GM19351 (cell line): ENCODE measurements around the gene TTLL5.

Source experiments
- ATAC-seq: cut with Tn5 transposase; IDR thresholded peaks from one replicate; pipeline ENCODE4 v1.9.1; 2021; ENCODE audit warnings: mild to moderate bottlenecking, moderate library complexity; ENCODE audit not compliant: unreplicated experiment

Gene TTLL5

DNA sequence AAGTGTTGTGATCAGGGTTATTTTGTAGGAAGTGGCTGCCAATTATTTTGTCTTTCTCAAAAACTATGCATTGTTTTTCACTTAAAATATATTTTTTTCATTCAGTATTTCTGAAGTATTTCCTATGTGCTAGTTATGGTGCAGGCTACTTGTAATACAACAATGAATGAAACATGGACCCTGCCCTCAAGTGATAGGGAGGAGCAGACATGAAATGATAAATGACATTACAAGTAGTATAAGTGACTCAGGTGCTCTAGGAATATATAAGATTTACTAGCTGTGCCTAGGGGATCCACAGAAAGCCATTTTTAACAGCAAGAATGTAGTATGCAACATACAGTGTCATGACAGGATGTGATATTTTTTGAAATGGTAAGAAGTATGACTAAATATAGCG lies 65.3 kb downstream of the TTLL5 start:
- ATAC-seq, result no peak

DNA sequence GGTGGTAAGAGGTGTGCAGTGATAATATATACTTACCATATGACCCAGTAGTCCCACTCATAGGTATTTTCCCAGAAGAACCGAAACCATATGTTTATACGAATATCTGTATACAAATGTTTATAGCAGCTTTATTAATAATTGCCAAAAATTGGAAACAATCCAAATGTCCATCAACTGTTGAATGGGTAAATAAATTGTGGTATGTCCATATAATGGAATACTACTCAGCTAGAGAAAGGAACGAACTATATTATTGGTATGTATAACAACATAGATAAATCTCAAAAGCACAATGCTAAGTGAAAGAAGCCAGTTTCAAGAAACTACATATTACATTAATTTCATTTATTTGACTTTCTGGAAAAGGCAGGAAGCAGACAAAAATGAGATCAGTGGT lies 66.1 kb downstream of the TTLL5 start:
- no peak for ATAC-seq

DNA sequence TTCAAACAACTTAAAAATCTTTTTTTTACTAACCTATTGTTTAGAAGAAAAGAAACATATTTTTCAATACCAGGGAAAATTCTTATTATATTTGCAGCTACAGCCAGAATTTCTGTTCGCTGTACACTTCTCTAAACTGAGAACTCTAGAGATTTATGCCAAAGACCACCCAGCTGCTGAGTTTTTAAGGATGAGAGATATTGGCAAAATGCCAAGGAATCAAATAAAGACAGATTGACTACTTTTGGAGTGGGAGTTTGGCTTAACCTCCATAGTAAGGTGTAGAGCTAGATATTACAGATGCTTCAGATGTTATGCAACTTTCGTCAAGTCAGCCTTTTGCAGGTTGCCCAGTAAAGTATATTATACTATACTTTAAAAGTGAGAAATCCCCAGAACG lies 71.8 kb downstream of the TTLL5 start:
- ATAC-seq, result no peak

DNA sequence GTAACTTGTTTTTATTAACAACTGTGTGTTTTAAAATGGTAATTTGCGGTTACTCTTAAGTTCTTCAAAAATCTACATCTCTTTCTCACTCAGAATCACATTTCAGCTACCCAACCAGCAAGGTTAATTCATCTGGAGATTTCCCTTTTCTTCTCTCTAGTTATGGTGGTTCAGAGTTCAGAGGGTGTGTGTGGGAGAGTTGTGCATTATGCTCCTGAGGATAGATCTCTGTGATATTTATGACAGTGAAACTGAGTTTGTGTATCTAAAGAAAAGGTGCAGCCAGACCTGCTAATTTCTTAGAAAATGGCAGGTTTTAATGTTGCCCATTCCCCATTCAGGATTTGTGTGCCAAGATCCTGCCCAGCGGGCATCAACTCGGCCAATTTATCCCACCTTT lies 73.8 kb downstream of the TTLL5 start:
- no peak for ATAC-seq

DNA sequence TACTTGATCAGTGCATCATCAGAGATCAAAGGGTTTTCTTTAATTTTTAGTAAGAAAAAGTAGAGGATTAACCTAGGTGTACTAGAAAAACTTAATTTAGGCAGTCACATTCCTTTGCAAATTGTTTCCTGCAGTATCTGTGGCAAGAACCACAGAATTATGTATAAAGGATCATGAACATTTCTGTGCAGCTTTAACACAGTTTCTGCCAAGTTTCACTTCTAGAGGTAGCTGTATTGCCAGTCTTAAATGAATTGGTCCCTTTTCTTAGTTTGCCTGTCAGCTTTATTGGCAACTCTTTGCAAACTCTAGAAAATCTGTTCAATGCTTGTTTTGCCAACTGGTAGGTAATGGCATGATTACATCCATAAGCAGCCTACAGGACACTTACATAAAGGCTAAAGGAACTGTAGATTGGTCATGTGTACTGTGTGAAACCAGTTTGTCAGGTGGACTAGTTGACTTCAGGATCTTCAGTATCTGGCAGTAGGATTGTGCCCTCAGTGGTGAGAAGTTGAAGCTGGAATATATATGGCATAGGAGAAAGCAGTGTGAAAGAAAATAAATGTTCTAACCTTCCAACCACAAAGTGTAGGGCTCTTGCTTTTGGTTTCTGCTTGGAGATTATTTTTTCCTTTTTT lies 75.9 kb downstream of the TTLL5 start:
- no peak for ATAC-seq

DNA sequence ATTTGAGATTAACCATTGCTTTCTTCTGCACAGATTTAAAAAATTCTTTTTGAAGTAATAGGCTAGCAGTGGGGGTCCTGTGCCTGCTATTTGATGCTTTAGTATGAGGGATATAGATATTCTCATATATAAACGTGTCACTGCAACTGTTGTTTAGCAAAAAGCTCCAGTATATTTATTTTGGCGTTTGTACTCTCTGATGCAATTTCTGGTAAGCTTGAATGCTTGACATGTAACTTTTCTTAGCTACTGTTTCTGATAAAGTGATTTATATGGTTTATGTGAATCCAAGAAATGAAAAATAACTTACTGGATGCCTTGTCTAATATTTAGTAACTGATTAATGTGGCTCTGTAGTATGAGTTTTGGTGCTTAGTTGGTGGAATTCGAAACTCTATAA lies 77.1 kb downstream of the TTLL5 start:
- ATAC-seq, result no peak

DNA sequence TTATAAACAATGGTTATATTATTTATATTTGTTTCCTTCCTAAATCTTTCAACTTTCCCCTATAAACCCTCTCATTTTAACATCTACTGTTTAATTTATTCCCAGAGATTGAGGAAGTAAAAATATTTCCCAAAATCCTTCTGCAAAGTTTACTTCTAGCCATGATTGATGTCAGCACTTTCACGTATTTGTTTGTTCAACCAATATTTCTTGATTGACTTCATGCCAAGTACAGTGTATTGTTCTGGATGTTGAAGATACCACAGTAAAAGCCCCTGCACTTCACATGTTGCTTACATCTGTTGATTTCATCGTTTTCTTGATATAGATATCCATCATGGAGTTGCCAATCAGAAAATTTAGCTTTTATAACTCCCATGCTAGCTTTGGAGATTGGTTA lies 81.8 kb downstream of the TTLL5 start:
- ATAC-seq, result no peak

DNA sequence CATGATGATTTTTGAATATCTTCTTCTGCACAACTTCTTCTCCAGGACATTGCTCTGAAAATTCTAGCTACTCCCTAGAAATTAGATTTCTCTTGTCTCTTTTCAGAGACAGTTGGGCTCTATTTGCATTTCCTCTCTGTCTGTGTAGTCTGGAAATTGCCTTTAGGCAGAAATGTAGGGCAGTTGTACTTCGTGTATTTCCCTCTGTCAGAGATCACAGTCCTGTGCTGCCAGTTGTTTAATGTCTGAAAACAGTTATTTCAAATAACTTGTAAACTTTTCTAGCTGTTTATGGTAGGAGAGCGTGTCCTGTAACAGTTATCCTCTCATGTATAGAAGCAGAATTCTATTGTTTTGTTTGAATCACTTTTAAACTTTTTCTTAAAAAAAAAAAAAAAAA lies 86.9 kb downstream of the TTLL5 start:
- ATAC-seq, result no peak

DNA sequence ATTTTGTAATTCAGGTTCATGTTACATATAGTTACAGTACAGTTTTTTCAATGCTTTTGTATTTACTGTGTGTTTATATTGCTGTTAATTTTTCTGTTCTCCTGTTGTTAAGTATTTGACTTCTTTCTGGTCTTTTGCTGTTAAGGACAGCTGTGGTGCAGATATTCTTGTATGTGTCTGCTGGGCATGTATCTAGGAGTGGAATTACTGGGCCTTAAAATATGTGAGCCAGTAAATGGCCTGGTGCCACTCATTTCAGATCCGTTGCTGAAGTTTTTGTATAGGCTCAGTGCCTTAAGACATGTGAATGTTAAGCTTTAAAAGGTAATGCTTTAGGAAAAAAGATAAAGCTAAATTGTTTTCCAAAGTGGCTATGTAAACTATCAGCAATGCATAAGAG lies 87.3 kb downstream of the TTLL5 start:
- ATAC-seq, result no peak

DNA sequence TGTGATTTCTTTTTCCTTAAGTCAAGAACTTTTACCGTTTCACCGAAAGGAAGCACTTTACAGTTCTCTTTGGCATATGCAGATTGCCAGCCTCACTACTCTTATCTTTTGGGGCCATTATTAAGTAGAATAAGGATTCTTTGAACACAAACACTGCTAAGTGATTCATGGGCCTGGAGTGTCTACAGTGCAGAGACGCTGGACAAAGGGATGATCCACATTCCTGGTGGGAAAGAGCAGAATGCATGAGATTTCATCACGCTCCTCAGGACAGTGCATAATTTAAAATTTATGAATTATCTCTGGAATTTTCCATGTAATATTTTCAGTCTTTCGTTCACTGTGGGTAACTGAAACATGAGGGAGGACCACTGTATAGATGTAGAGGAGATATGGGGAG lies 90.2 kb downstream of the TTLL5 start:
- no peak for ATAC-seq

DNA sequence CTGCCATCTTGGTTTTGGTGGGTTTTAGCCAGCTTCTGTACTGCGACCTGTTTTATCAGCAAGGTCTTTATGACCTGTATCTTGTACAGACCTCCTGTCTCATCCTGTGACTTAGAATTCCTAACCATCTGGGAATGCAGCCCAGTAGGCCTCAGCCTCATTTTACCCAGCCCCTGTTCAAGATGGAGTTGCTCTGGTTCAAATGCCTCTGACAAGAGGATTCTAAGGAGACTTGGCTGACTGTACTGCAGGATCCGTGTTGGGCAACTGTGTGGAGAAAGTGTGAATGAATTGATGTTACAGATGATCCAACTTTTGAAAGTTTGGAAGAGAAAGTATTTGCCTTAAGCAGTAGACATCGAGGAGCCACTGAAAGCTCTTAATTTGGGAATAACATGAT lies 91.0 kb downstream of the TTLL5 start:
- ATAC-seq, result no peak

DNA sequence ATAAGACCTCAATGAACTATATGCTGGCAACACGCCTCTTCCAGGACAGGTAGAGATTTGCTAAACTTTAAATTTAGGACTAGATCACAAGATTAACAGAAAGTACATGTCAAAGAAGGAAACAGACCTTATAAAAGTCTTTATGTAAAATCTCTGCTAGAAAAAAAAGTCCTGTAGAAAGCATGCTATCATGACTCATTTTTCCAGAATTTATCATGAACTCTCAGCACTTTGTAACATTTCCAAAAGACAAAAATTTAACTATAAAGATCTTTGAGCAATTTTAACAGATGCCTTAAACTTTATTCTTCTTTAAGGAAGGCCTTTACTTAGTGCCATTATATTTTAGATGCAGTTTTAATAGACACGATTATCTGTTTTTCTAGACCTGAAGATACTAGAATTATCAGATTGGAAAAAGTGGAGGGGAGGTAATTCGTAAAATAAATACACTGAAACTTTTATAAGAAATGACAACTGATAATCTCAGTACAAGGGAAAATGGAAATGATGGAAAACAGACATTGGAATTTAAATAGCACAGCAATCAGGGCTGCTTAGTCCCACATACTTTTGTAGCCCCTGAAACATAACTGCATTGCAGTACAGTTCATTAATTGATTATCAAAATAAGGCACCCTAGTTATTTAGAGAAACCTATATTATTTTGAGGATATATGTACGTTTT lies 92.0 kb downstream of the TTLL5 start:
- no peak for ATAC-seq

DNA sequence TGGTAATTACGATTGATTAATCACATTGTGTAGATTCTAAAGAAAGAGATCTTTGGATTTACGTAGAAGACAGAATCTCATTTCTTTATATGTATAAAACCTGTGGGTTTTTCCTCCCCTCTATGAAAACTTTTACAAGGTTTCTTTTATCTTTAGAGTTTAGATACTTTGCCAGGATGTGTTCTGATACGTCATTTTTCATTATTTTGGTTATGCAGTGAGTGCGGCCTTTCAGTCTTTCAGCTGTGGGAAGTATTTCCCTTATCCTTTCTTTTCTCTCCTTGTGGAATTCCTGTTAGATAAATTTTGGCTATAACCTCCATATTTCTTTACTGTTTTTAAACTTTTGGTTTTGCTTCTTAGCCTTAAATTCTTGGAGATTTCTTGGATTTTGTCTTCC lies 92.7 kb downstream of the TTLL5 start:
- ATAC-seq, result no peak

DNA sequence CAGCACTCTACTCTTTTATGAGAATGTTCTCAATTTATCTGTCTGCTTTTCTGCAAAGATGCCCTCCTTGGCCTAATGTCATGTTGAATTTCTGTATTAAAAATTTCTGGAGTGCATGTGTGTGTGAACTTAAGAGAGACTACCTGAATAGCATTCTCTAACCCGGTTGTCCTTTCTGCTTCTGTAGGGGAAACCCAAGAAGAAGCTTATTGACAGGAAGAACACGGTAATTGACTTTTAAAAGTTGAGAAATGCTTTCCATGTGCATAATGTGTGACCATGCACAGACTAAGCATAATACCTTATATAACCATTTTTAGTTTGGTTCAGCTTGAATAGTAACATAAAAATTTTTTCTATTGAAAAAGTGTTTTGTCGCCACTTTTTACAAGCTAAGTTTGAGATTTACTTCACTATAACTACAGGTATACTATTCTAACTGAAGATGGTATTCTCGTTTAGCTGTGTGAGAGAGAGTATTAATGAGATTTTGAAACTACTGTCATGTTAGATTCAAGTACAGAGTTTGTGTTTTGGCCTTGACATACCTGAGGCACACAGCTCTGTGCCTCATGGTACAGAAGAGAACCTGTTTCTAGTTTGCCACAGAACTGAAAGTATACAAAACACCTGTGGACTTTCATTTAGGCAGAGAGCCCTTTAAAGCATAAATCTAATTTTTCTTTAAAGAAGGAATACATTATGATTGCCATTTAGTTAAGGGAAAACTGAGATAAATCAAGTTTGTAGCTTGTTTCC lies 96.8 kb downstream of the TTLL5 start:
- no peak for ATAC-seq

DNA sequence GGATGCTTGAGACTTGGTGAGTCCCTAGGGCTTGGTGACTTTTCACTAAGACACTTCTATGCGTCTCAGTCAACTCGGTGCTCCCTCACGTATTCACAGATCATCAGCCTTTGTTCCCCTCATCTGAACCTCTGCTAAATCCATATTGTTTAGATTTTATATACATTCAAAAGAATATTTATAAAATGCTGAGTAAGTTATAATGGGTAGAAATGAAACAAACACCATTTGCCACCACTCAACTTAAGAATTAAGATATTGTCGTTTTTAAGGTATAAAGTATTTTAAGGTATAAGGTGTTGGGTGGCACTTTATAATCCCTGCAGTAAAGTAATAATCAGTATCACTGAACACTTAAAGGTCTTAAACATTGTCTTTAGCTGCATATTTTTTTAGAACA lies 103.0 kb downstream of the TTLL5 start:
- no peak for ATAC-seq

DNA sequence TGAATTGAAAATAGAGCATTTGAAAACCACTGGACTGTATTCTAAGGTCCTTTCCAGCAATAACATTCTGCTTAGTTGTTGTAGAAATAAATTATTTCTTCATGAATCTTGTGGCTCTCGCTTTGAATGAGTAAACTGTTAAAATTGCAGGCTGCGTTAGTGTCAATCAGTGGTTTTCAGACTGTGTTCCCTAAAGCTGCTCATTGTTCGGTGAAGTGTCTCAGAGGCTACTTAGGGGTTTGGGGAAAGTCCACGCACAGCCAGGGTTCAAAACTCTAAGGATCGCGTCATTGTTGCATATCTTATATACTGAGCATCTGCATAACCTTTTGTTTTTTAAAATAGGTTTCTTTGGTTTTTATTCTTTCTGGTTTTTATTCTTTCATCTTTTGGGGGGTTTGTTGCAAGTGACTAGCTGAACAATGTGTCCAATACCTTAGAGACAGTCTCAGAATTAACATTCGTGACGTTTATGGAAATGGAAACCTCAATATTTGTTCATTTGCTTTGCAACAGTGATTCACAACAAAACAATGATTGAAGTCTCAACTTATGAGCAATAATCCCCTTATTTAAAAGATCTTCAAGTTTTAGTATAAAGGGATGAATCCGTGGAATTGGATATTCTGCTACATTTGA lies 108.1 kb downstream of the TTLL5 start:
- ATAC-seq, result no peak

DNA sequence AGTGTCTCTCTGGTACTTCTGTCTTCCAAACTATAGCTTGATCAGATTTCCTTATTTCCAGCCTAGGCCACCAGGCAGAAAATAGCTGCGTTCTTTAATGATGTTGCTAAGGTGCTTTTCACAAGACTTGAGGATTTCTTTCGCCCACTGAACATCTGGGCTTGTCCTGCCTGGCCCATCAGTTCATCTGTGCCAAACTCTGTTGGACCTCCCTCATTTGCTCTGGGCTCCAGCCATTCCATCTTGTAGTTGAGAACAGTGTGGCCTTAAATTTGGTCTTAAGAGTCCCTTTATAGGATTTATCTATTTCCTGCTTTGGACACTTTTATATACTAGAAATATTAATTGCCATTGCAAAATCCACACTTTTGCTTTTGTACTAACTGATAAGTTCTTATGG lies 109.6 kb downstream of the TTLL5 start:
- ATAC-seq, result no peak

DNA sequence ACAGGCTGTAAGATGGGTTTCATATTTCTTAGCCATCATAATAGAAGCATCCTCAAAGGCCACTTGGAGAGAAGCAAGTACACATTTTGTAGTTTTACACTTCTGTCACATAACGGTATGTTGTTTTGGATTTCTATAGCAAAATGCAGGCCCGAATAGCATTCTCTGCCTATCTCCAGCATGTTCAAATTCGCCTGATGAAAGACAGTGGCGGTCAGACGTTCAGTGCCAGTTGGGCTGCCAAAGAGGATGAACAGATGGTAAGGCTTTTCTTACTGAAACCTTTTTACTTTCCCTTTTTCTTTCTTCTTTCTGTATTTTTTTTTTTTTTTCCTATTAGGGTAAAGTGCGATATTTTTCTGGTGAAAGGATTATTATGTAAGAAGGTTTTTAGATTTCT lies 110.5 kb downstream of the TTLL5 start:
- no peak for ATAC-seq

DNA sequence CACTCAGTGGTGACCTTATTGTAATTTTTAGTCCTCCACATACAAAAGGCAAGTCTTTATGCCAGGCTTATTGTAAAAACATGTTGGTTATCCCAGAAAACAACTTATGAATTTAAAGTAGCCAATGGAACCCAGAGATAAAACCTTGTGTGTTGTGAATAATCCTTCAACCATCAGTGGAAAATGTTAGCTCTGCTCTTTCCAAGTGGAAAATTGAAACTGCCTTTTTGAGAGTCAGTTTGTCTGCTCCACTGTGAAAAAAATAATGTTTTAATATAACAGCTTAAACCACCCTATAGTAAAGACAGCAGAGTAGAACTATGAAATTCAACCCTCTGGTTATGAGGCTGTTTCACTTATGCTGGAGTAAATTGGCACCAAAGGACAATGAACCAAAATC lies 112.0 kb downstream of the TTLL5 start:
- ATAC-seq, result no peak

DNA sequence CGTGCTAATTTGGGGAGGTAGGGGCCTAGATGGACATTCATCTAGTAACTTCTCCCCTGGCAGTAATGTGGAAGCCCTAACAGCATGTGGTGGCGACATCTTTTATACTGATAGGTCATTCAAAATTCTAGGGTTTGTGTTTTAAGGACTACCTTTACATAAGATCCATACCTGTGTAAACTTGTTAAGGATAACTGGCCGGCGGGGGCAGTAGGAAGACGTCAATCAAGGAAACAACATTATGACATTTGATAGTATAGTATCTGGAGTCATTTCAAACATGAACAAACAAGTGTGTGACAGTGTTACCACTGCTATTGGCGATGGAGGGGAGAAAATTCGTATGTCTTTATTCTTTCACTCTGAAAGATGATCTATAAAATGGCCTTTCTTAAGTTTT lies 120.0 kb downstream of the TTLL5 start:
- ATAC-seq, result no peak

DNA sequence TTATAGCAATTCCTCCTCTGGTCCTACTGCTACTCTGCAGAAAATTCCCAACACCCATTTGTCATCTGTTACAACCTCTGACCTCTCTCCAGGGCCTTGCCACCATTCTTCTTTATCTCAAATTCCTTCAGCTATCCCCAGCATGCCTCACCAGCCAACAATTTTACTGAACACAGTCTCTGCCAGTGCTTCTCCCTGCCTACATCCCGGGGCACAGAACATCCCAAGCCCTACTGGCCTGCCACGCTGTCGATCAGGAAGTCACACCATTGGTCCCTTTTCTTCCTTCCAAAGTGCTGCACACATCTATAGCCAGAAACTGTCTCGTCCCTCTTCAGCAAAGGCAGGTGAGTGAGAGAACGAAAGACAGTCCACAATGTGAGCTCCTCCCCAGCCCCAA lies 122.1 kb downstream of the TTLL5 start:
- no peak for ATAC-seq
